UCSD-AML1 (cell line): ENCODE results near the gene YPEL2.
"Not testable (repeated sequence)": the region's sequence is repeated elsewhere in the genome, so short reads cannot be mapped to it uniquely, and the experiment has no call there.

ENCODE experiments used
- DNase-seq: peaks from one replicate; lab custom pipeline; 2025; ENCODE audit not compliant: unreplicated experiment; lab: John Stamatoyannopoulos, UW

YPEL2 gene

DNA sequence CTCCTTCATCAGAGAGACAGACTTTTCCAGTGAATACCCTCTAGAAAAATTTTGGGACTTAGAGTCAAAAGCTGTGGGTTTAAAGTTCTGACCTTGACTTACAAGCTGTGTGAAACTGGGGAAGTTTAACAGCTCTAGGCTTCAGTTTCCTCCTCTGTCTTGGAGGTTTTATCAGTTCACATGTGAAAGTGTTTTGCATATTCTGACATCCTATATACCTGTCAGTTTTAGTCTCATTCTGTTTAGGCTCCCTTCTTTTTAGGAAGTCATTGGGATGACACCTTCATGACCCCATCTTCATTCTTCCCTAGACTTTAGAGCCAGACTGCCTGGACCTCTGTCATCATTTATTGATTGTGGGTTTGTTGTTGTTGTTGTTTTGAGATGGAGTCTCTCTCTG, 44.4 kb downstream of the YPEL2 start:
- DNase-seq = no peak

DNA sequence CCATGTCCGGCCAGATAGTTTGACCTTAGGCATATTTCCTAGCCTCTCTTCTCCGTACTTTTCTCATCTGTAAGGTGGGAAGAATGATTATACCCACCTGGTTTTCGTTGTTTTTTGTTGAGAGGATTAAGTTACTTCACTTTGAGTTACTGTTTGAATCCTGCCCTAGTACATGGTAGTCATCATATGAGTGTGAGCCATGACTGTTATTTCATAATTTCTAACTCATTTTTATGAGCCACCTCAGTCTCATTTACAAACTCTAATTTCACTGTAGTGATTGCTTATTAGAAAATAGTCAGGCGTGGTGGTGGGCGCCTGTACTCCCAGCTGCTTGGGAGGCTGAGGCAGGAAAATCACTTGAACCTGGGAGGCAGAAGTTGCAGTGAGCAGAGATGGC, 45.1 kb downstream of the YPEL2 start:
- DNase-seq = no peak

DNA sequence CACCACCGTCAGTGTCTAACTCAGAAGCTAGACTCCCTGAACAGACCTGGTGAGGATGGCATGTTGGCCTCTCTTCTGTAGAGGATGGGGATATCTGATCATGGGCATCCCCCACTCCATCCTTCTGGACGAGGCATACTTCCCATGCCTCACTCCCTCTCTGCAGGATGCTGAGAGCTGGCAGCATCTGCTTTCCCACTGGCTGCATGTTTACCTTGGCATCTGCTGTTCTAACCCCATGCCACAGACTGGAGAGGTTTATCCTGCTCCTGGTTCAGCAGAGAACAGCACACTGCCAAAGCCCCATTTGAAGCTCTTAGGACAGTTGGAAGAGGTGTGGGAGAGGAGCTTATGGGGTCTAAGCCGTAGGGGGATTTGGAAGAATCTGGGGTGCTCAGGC, 46.0 kb downstream of the YPEL2 start:
- no peak for DNase-seq

DNA sequence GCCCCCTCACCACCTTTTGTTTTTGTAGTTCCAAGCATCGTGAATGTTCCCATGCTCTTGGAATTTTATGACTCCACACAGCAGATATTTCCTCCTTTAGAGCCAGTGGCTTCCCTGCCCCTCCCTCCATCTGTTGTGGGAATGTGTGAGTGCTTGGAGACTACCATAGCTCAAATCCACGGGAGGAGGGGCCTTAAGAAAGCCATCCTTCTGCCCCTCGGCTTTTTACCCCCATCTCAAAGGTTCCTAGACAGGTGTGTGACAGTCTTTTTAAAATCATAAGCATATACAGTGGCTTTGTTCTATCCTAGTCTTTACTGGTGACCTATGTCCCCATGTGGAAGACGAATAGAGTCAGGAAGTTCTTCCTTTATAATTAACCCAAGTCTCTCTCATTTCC, 47.2 kb downstream of the YPEL2 start:
- no peak for DNase-seq

DNA sequence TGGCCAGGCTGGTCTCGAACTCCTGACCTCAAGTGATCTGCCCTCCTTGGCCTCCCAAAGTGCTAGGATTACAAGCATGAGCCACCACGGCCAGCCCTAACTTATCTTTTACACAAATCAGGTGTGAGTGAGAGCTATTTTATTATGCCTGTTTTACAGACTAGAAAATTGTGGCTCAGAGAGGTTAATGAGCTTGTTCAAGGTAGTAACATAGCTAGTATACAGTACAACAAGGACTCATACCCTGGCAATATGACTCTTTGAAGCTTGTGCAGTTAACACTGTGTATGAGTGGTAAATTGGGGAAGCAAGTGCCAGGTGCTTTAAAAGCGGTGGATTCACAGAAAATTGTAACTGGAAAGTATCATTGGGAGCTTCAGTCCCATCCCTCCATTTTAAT, 49.0 kb downstream of the YPEL2 start:
- no peak for DNase-seq

- DNase-seq = no peak
Observed at GRCh38 chr17:59381716-59382570, 50.5 kb downstream of the YPEL2 start.

GRCh38 chr17:59383893-59384292, 52.4 kb downstream of the YPEL2 start:
- DNase-seq = no peak

GRCh38 chr17:59387351-59388068, 56.1 kb downstream of the YPEL2 start:
- DNase-seq = no peak

DNA sequence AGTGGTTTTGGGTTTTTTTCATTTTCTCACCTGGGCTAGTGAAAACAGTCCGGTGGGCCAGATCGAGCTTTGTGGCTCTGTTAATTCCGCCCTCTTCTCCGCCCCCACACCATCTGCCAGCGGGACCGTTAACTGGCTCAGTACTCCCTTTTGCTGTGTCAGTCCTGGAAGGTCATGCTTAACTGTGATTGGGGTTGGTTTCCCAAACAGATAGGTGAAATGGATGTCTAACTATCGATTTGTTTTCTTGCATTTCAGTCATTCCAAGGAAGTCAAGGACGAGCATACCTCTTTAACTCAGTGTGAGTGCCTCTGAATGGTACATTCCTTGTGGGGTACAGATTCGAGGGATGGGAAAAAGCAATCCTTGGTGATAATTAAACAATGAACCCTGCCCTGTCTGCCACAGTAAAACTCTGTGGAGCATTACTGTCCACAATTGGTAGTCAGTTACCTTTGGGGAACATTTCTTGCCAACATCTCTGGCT, 56.7 kb downstream of the YPEL2 start:
- DNase-seq = no peak

- no peak for DNase-seq
Observed at GRCh38 chr17:59389066-59389465, 57.6 kb downstream of the YPEL2 start.

- DNase-seq = no peak
Observed at GRCh38 chr17:59391021-59391420, 59.6 kb downstream of the YPEL2 start.

DNA sequence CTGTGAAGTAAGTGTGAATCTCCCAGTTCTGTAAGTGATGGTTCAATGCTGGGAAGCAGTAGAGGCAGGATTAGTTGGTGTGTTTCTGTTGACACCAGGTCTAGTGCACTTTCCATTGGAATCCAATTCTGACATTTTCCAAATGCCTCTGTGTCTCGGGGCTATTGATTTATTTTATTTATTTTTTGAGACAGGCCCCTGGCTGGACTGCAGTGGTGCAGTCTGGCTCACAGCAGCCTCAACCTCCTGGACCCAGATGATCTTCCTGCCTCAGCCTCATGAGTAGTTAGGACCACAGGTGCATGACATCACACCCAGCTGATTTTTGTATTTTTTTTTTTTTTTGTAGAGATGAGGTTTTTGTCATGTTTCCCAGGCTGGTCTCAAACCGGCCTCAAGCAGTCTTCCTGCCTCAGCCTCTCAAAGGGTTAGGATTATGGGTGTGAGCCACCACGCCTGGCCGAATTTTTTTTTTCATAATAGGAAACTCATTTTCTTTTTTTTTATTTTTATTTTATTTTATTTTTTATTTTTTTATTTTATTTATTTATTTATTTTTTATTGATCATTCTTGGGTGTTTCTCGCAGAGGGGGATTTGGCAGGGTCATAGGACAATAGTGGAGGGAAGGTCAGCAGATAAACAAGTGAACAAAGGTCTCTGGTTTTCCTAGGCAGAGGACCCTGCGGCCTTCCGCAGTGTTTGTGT, 61.7 kb downstream of the YPEL2 start:
- DNase-seq = no peak

DNA sequence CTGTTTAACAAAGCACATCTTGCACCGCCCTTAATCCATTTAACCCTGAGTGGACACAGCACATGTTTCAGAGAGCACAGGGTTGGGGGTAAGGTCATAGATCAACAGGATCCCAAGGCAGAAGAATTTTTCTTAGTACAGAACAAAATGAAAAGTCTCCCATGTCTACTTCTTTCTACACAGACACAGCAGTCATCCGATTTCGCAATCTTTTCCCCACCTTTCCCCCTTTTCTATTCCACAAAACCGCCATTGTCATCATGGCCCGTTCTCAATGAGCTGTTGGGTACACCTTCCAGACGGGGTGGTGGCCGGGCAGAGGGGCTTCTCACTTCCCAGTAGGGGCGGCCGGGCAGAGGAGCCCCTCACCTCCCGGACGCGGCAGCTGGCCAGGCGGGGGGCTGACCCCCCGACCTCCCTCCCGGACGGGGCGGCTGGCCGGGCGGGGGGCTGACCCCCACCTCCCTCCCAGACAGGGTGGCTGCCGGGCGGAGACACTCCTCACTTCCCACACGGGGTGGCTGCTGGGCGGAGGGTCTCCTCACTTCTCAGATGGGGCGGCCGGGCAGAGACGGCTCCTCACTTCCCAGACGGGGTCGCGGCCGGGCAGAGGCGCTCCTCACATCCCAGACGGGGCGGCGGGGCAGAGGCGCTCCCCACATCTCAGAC, 62.4 kb downstream of the YPEL2 start:
- not testable (repeated sequence) for DNase-seq

- DNase-seq = no peak
Observed at GRCh38 chr17:59396134-59396826, 64.8 kb downstream of the YPEL2 start.

DNA sequence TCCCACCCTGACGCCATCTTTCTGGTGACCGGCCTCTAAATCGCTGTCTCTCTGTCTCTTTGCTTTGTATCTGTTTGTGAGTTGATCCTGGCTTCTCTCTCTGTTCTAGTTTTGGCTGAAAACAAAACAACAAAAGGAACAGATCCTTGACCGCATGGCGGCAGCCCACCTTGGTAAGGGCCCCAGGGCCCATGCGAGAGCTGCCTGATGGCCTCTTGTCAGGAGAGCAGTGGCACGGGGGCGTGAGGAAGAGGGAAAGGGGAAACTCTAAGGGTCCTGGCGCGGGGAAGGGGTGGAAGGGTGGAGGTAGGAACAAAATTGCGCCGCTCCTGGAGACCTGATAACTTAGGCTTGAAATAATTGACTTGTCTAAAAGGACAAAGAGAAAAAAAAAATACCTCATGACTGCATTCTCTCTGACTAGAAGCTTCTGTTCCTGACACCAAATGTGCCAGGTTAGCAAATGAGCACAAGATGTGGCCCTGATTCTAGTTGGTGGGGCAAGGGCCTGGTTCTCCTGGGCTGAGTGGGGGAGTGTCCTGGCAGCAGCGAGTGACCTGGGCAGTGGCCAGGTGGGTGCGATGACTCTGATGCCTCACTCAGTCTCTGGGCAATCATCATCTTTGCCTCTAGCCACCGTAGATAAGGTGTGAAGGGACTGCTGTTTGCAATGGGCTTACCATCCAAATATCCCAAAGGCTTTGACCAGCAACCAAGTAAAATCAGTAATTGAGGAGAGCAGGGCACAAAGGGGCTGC, 66.0 kb downstream of the YPEL2 start:
- DNase-seq = no peak

DNA sequence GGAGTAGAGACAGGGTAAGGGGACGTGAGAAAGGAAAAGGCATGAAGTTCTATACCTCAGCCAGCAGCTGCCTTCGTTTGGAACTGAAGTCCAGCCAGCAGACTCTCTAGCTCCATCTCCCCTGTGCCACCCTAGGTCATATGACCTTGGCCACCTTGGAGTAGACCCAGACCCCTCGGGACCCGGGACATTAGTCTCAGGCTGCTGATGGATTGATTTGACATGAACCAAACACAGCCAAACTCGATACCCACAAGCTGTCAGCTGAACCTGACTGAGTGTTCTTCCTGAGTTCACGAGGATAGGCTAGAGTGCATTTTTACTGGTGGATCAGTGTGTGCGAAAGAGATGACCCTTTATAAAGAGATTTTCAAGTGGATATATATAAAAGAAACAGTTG, 68.5 kb downstream of the YPEL2 start:
- no peak for DNase-seq

DNA sequence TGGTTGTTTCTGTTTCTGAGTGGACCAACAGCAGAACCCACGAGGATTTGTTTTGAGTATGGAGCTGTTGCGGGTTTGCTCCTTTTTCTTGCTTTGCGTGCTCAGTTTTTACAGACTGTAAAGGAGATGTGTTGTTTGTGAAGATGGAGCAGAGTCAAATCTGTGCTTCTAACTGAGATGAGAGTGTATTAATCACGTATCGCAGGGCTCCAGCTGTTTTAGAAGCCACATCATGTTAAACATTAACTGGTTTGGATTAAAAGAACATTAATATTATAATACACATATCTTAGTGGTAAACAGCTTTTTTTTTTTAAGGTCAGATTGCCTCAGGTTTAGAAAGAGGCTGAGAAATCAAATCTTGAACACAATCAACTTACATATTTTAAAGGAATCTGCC, 69.4 kb downstream of the YPEL2 start:
- no peak for DNase-seq

DNA sequence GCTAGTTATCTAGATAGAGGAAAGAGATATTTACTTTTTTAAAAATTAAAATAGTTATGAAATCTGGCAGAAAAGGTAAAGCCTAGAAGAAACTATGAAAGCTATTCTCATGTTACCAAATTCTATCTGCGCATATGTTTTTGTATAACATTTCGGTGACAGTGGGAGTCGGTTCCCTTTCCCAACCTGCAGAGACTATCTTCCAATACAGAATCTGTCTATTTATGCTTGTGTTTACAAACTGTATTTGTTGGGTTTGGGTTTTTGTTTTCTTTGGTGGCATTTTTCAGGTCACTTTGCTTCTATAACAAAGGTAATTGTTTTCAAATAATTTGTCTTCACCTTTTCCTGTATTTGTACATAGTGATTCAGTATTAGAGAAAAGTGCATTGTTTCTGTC, 69.8 kb downstream of the YPEL2 start:
- no peak for DNase-seq

- DNase-seq = no peak
Observed at GRCh38 chr17:59401725-59402124, 70.3 kb downstream of the YPEL2 start.

- no peak for DNase-seq
Observed at GRCh38 chr17:59402760-59403159, 71.3 kb downstream of the YPEL2 start.
